Stimulated activated CD8-positive, alpha-beta memory T cell treated with anti-CD3 and anti-CD28 coated beads, Interleukin-7, amount 100 ng/mL, for 1 hour (primary cell): Measurements from ENCODE around the gene HECTD4.
"Not testable (repeated sequence)": the region's sequence is repeated elsewhere in the genome, so short reads cannot be mapped to it uniquely, and the experiment has no call there.

Source experiments
- DNase-seq, 2 donors: peaks; one replicate each; pipeline ENCODE4 v3.0.0-alpha.2; 2020; ENCODE audit warnings: low read depth in 2 of 2

HECTD4 gene

DNA sequence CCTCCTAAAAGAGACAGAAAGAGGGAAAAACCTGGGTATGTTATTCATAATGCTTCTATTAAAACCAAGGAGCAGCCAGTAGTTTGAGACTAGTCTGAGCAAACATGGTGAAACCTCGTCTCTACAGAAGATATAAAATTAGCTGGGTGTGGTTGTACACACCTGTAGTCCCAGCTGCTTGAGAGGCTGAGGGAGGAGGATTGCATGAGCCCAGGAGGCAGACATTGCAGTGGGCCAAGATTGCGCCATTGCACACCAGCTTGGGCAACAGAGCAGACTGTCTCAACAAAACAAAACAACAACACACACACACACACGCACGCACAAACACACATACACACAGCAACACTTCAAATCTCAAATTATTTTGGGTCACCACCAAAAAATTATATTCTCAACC, 27.8 kb downstream of the HECTD4 start:
- DNase-seq = no peak

DNA sequence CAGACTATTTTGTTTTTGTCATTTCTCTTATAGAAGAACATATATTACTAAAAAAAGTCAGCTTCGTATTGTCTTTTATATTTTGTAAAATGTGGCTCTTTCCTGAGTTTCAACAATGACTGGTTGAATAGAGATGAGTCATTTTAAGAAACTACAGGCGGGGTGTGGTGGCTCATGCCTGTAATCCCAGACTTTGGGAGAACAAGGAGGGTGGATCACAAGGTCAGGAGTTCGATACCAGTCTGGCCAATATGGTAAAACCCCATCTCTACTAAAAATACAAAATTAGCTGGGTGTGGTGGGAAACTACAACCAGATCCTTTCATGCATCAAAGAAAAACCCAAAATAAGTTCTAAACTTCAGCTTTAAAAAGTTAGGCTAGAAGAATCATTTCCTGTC, 28.8 kb downstream of the HECTD4 start:
- DNase-seq = no peak

DNA sequence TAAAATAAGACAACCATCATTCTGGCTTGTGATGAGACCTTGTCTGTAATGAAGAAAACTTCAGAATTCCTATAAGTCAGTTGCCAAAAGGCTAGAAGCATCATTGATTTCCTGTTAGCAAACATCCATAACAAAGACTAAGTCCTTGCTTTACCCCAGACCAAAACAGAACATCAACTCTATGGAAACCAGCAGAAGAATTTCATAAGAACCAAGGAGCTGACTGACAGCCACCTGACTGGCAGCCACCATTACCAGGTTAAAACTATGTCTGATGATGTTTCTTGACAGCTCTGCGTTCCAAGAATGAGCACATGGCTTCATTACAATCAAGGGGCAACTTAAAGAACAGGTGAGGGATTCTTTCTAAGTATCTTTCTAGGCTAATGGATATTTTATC, 29.3 kb downstream of the HECTD4 start:
- DNase-seq = no peak

GRCh38 chr12:112350593-112351592, 31.3 kb downstream of the HECTD4 start:
- DNase-seq = no peak

DNA sequence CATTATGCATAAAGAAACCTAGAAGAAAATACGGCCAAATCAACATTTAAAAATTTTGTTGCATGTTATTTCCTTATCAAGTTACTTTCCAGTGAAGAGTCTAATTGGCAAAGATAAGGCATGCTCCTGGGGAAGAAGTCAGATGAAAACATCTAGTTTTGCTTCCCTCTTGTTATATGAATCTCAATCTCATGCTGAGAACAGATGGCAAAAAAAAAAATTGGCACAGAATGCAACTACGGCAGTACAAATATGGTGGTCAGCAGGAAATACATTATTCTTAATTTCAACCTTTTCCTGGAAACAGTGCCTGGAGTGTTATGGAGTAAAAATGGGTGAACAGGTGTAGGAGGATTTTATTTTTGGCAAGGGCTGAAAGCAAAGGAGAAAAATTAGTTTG, 32.8 kb downstream of the HECTD4 start:
- no peak for DNase-seq

DNA sequence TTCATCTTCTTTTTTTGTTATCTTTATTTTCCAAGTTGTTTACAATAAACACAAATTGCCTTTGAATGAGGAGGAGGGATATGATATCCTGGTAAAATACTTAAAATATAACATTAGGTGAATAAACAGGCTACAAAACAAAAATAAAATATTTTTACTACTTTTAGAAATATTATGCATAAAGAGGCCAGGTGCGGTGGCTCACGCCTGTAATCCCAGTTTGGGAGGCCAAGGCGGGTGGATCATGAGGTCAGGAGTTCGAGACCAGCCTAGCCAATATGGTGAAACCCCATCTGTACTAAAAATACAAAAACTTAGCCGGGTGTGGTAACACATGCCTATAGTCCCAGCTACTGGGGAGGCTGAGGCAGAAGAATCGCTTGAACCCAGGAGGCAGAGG, 33.3 kb downstream of the HECTD4 start:
- DNase-seq = not testable (repeated sequence)

- DNase-seq = no peak
Measured at GRCh38 chr12:112347581-112347982, 34.6 kb downstream of the HECTD4 start.

DNA sequence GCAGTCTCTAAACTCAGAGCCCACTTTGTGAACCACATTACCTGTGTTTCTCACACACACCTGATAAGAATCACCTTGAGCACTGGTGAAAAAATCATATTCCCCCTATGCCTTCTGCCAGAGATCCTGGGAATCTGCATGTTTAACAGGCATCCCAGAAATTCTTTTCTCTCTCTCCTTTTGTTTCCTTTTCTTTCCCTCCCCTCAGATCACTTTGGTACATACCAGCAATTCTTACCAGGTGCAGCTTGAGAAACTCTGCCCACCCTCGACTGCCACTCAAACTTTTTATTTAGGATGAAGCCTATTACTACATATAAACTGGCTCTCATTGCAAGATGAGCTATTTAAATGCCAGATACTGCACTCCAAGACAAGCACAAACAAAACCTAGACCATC, 36.0 kb downstream of the HECTD4 start:
- no peak for DNase-seq

DNA sequence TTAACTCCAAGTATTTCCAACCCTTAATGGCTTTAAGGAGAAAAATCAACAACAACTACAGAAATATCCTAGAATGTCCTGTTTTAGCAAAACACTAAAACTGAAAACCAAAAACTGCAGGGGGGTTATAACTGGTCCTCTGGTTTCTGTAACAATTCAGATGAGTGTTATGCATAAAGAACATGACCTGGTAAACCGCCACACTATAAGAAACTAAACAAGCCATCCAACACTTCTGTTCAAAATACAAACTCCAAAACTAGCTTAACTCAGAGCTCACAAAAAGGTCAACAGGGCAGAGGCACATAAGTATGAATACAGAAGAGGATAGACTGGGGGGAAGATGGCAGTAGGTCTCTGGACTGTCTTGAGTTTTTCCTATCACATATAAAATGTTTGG, 38.0 kb downstream of the HECTD4 start:
- no peak for DNase-seq

DNA sequence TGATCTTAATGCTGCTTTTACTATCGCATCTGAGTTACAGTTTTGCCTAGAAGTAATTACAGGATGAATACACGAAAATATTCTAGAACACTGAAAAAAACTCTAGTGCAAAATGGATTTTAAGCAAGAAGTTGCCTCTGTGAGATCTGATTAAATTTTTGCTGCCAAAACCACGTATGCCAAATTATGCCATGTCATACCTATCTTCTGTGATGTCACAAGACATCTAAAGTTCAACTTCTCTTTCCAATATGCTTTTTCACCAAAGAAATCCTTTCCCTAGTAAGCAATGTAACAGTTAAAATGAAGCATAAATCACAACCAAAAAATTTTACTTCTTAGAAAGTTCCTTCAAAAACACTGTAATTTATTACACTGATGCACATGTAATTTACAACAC, 39.6 kb downstream of the HECTD4 start:
- DNase-seq = no peak

- DNase-seq = no peak
Measured at GRCh38 chr12:112341046-112341825, 41.0 kb downstream of the HECTD4 start.

GRCh38 chr12:112340230-112340629, 42.0 kb downstream of the HECTD4 start:
- DNase-seq = no peak

GRCh38 chr12:112334999-112335398, 47.2 kb downstream of the HECTD4 start:
- not testable (repeated sequence) for DNase-seq

DNA sequence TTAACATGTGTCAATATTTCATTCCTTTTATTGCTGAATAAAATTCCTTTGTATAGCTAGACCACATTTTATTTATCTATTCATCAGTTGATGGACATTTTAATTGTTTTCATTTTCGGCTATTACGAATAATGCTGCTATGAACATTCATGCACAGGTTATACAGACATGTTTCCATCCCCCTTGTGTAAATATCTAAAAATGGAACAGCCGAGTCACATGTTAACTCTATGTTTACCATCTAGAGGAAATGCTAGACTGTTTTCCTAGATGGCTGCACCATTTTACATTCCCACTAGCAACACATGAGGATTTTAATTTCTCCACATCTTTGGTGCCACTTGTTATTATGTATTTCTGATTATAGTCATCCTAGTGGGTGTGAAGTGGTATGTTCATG, 49.2 kb downstream of the HECTD4 start:
- no peak for DNase-seq

DNA sequence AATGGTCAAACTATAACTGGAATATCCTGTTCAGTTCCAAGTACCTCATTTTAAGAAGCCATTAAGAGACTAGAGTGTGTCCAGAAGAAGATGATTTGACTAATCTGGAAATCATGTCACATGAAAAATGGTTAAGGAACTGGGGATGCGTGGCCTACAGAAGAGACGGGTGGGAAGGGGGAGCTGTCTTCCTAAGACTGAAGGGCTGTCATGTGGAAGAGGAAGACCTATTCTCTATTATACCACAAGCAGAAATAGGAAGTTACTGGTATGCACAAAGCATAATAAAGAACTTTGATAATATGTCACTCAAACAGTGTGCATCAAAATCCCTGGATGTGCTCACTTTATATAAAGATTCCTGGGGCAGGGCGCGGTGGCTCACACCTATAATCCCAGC, 50.3 kb downstream of the HECTD4 start:
- no peak for DNase-seq

- no peak for DNase-seq
Measured at GRCh38 chr12:112330706-112331105, 51.5 kb downstream of the HECTD4 start.

GRCh38 chr12:112328456-112329124, 53.6 kb downstream of the HECTD4 start:
- DNase-seq = no peak

GRCh38 chr12:112327209-112327938, 54.9 kb downstream of the HECTD4 start:
- DNase-seq = no peak

GRCh38 chr12:112325622-112326207, 56.5 kb downstream of the HECTD4 start:
- DNase-seq = no peak

- no peak for DNase-seq
Measured at GRCh38 chr12:112325157-112325556, 57.1 kb downstream of the HECTD4 start.

GRCh38 chr12:112322882-112323547, 59.2 kb downstream of the HECTD4 start:
- no peak for DNase-seq
